ENCODE measurements around the gene OR5AS1.

OR5AS1 gene

DNA sequence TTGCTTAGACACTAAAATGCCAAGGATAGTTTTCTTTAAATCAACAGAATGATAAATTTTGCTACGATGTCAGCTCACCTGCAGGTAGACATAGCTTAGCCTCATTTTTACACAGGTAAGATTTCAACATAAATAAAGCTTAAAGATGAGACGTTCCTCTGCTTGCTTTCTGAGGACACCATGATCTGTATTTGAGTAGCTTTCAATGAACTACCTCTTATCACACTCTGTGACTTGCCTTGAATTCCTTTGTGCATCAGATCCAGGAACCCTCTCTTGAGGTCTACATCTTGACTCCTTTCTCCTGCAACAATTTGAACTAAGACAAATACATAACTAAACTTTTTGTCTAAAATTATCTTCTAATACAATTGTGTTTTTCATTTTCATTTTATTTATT lies 39.5 kb downstream of the OR5AS1 start:
- TF ChIP-seq, protein P1, sequence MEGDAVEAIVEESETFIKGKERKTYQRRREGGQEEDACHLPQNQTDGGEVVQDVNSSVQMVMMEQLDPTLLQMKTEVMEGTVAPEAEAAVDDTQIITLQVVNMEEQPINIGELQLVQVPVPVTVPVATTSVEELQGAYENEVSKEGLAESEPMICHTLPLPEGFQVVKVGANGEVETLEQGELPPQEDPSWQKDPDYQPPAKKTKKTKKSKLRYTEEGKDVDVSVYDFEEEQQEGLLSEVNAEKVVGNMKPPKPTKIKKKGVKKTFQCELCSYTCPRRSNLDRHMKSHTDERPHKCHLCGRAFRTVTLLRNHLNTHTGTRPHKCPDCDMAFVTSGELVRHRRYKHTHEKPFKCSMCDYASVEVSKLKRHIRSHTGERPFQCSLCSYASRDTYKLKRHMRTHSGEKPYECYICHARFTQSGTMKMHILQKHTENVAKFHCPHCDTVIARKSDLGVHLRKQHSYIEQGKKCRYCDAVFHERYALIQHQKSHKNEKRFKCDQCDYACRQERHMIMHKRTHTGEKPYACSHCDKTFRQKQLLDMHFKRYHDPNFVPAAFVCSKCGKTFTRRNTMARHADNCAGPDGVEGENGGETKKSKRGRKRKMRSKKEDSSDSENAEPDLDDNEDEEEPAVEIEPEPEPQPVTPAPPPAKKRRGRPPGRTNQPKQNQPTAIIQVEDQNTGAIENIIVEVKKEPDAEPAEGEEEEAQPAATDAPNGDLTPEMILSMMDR (IDR thresholded peaks at IDR 0.05; ENCODE audit: insufficient read depth, missing control alignments): no peak
- DNase-seq (ENCODE audit: insufficient read length, low spot score) (no peak), FAIRE-seq (no peak)
